Peyer's patch (tissue), 4 donors: Measurements from ENCODE around the gene MGAT5B.

Experiments
- CTCF ChIP-seq, 6 experiments: fragments of 450-650 bp in 4 of 6; fragments of 200-600 bp in 2 of 6; sonication (generic) in 1 of 6; IDR thresholded peaks; one replicate each; pipeline ENCODE4 v1.5.1; 2017 to 2019; ENCODE audit warnings: antibody characterized with exemption in 6 of 6, mild to moderate bottlenecking in 3 of 6, moderate library complexity in 1 of 6
- POLR2A ChIP-seq, 2 donors: fragments of 450-650 bp; IDR thresholded peaks; one replicate each; pipeline ENCODE4 v1.5.1; 2017; ENCODE audit warnings: antibody characterized with exemption in 2 of 2, mild to moderate bottlenecking in 2 of 2, moderate library complexity in 2 of 2

GRCh38 chr17:76866203-76866602 lies 2.0 kb upstream of the MGAT5B start:
- no peak for TF ChIP-seq POLR2A (IDR thresholded peaks at IDR 0.05)
- no peak for TF ChIP-seq CTCF (IDR thresholded peaks at IDR 0.05)
